HG02571 (cell line): ENCODE data around the gene EPHA6.

Experiments
- ATAC-seq: cut with Tn5 transposase; IDR thresholded peaks from one replicate; pipeline ENCODE4 v1.9.1; 2021; ENCODE audit warnings: mild to moderate bottlenecking, moderate library complexity; ENCODE audit not compliant: unreplicated experiment

The EPHA6 gene

DNA sequence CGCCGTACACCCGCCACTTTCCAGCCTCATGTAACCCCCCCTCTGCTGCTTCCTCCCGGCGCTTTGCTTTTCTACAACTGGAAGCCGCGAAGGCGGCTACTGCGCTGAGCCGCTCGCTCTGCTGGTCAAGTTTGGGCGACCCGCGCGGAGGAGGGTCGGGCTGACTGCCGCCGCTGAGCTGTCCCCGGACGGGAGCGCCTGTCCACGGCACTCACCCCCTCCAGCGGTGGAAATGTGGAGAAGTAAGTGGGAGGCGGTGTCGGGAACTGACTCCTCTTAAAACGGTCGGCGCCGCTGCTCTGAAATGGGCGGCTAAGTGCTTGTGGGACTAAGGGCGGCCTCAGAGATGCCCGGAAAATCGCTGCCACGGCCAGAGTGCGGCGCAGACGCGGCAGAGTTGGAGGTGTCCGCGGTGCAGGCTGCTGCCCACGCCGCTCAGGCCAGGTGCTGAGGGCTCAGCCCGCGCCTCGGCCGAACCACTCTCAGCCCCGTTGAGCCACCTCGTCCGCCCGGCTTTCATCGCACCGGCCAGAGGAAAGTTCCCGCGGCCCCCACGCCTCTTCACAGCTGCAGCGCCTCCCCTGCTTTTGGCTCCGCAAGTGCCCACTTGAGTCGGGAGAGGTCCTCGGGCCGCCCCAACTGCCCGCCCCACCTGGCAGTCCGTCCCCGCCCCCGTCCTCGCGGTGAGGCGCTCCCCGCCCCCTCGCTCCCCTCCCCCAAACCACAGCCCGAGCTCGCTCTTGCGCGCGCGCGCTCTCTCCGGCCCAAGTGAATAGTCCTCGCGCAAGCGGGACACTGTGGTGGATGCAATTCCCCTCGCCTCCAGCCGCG, at the start of gene EPHA6:
Gene EPHA6, plus strand, starts transcription at position 775 of the 831 bp plus-strand sequence.
- ATAC-seq = peak; percentile 18

DNA sequence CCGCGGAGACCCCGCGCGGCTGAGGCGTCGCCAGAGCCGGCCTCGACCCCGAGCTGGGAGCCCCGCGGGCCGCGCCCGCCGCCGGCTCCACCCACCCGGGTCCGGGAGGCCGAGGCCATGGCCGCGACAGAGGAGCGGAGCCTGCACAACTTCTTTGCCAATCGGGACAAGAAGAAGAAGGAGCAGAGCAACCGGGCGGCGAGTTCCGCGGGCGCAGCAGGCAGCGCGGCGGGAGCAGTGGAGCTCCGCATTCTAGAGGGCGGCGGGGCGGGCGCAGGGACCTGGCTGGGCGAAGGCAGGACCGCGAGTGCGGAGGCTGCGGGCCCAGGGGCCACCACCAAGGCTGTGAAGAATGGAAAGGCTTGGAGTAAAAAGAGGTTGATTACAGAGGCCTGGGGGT, 37.6 kb upstream of the EPHA6 start:
- ATAC-seq = no peak

DNA sequence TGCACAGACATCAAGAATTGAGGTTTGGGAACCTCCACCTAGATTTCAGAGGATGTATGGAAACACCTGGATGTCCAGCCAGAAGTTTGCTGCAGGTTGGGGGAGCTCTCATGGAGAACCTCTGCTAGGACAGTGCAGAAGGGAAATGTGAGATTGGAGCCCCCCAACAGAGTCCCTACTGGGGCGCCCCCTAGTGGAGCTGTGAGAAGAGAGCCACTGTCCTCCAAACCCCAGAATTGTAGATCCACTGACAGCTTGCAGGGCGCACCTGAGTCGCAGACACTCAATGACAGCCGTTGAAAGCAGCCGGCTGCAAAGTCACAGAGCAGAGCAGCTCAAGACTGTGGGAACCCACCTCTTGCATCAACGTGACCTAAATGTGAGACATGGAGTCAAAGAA, 34.6 kb upstream of the EPHA6 start:
- no peak for ATAC-seq

DNA sequence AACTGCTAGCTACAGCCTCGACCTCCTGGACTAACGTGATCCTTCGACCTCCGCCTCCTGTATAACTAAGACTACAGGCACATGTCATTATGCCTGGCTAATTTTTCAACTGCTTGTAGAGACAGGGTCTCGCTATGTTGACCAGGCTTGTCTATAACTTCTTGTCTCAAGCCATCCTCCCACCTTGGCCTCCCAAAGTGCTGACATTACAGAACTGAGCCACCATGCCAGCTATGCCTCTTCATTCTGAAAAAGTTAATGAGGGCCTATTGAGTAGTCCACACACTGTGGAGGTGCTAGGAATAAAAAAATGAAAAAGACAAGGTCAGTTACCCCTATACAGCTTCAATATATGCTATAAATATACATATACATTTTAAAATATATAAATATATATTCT, 18.3 kb upstream of the EPHA6 start:
- ATAC-seq = no peak

DNA sequence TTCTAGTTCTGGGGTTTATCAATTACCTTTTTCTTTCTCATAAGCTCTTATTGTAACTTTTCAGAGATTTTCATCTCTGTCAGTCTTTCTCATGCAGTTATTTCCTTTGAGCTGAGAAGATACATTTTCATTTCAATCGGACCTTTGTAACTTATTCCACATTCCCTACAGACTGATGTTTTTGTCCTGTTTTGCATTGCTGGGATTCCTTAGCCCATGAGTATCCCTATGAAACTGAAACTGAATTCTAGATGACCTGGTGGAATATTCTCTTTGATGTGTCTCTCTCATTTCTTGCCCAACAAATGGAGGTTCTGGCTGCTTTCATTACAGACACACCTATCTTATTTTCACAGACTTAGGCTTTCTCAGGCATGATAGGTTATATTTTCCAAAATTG, 10.5 kb upstream of the EPHA6 start:
- no peak for ATAC-seq

DNA sequence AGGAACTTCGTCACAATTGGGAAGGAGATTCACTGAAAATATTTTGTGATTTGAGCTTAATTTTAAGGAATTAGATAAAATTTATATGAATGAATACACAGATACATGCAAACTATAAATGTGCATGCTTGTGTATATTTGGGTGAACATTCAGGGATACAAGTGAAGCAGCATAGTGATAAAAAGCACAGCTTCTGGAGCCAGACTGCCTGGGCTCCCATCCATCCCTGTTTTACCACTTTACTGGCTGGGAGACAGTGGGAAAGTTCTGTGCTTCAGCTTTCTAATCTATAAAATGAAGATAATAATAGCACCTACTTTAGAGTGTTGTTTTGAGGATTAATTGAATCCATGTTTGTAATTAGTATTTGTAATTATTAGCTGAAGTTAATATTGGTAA, 8.1 kb upstream of the EPHA6 start:
- no peak for ATAC-seq

DNA sequence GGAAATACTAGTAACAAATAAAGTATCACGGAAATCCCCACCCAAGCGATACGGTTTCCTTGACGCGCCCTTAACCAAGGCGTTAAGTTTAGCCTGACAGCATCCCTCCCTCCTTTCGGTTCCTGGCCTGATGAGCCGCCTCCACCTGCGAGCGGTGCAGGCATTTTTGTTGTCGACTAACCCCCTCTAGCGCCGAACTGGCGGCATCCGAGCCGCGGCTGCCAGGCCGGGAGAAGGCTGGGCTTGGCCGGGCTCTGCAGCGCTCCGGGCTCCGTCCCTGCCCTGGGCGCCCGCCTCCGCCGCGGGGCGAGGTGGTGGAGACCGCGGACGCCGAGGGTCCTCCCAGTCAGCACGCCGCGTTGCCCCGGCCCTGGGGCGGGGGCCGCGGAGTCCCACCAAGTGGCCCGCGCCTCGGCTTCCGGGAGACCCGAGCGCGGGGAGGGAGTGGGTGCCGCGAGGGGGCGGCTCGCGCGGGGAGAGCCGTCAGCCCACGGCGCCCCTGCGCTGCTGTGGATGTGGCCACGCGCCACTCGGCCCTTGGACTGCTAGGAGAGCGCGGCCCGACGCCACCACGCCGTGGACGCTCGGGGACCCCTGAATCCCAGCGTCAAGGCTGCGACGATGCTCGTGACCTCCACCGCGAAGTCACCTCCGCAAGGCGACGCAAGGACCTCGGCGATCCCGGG, 1.1 kb upstream of the EPHA6 start:
- ATAC-seq = peak; percentile 99

DNA sequence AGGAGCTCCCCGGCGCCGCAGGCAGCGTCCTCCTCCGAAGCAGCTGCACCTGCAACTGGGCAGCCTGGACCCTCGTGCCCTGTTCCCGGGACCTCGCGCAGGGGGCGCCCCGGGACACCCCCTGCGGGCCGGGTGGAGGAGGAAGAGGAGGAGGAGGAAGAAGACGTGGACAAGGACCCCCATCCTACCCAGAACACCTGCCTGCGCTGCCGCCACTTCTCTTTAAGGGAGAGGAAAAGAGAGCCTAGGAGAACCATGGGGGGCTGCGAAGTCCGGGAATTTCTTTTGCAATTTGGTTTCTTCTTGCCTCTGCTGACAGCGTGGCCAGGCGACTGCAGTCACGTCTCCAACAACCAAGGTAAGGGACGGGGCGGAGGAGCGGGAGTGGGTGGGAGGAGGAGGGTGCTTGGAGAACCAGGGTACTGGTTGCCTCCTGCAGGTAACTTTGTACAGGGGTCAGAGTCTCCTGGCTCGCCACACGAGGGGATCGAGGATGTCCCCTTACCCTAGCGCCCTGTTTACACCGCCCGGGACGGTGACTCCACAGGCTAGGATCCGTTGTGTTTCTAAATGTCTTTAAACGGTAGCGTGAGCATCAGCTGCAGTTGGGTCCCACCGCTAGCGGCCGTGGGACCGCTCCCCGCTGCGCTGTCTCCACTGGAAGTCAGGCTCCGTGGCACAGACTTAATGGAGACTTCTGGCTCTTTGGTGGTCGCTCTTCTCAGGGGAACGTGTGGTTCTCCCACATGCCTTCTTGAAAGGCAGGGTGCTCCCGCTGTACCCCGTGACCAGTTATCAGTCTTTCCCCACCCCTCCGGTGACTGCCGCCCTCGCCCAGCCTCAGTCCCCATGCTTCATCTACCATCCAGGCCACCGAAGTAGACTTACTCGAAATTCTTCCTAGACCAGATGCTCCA, 515 bp downstream of the EPHA6 start:
- ATAC-seq = no peak

DNA sequence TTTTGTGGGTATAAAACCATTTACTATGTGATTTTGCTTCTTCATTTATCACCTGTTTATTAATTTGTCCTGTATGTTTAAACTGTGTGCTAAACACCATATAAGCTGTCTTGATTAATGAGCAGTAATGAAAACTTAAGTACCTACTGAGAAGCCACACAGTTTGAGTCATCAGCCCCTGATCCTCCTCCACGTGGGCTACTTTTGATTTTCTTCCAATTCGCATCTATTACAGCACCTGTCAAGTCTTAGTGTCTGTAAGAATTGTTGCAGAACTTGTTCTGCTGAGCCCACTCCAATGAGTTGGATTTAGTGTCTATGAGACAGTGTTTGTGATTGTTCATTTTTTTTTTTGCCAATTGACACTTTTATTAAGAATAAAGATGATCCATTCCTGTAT, 16.8 kb downstream of the EPHA6 start:
- ATAC-seq = no peak

DNA sequence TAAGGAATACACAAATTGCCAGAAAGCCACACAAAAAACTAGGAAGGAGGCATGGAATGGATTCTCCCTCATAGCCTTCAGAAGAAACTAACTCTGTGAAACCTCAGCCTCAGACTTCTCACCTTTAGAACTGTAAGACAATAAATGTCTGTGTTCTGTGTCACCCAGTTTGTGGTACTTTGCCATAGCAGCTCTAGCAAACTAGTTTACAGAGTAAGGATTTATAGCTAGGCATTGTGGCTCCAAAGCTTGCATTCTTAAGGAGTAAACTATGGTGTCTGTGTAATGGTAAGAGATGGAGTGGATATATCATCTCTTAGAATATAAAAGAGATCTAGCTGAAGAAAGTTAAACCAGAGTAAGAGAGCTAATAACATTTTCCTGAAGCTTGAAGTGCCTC, 18.9 kb downstream of the EPHA6 start:
- ATAC-seq = no peak

DNA sequence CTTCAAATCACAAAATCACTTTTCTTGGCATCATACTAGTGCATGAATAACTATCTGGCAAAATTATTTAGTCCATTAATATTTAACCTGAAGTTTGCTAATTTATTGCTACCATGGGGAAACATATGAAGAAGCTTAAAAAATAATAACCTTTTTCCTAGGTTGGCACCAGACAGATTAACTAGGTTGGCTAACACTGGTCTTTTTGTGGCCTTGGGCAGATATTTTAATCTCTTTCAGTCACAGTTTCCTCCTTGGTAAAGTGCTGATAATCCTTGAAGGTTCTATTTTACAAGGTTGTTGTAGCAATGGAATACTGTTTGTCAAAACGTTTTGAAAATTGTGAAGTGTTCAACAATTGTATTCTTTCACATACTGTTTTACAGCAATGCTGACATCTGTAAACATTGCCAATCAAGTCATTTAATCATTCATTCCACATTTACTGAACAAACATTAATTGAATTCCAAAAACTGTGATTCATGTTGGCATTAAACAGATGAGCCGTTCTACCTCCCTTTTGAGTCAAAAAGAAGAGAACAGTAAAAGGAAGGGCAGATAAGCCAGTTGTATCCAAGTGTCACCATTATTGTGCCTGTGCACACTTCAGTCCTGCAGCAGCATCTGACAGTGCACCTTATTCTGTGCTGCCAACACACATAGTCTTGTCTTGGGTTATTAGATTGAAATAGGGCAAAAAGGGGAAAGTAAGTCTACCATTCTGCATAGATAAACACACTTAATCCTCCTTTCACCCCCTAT, 21.9 kb downstream of the EPHA6 start:
- ATAC-seq = no peak

DNA sequence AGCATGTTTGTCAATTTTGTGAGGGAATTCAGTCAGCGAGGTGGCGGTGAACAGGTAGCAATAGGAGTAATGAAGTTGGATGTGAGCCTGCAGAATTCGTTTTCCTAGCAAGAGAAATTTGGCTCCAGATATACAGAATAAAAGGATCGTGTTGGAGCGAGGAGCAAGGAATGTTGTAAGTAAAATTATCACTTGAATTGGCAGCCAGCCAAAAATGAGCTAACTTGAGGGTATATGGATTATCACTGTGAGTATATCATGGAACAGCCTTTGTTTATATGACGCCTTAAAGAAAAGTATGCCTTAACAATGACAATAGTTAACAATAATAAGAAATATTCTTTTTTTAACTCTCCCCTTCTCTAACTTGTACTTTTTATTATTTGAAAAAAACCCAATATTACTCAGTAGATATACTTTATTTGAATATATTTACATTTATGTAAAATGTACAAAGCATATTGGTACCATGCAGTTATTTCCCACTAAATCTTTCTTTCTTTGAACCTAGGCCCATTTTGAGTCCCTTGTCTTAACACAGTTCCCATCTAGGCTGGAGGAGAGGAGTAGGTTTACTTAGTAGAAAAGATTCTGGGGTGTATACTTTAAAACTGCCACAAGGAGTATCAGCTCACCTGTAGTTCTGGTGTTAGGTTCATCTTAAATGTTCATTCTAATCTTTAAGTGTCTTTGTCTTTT, 29.3 kb downstream of the EPHA6 start:
- no peak for ATAC-seq

DNA sequence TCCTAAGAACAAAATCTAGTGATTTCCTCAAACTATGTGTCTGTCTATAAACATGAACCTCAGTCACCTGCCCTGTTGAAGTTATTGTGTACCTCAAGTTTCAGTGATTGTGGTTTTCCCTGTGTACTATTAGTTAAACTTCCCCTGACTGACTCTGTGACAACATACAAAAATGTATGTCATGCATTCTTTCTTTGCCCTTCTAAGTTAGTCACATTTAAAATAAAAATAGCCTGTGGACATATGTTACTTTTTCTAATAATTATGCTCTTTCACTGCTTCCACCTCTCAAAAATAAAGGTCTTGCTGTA, 29.8 kb downstream of the EPHA6 start:
- ATAC-seq = no peak

DNA sequence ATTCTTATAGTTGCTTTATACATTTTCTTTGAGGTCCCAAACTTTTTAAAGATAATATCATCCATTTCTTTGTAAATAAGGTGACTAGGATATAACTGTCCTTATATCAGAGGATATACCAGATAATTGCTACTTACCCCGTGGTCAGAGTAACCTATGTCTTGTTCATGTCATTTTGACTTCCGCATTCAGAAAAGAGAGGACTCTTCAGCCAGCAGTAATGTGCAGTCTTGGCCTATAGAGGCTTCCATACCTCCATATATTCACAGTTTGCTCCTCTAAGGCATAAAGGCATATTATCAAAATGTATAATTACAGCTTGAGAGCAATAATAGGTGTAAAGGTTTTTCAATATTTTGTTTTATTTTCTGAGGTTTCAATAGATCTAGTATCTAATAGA, 38.5 kb downstream of the EPHA6 start:
- no peak for ATAC-seq

DNA sequence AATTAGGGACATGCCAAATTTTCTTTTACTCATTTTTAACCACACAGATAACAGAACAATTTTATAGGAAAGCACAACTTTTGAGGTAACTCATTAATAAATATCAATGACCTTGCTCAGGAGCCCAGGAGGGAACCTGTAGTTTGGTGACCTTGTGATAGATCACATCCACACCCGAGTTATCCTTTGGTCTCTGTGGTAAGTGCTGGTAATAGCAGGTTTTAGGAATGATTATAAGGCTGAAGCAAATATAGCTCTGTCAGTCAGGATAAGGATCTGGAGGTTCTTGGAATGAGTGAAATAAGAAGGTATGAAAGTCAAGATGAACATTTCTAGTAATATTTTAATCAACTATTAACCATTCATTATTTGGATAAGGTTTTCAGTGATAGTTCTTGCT, 46.5 kb downstream of the EPHA6 start:
- ATAC-seq = no peak

DNA sequence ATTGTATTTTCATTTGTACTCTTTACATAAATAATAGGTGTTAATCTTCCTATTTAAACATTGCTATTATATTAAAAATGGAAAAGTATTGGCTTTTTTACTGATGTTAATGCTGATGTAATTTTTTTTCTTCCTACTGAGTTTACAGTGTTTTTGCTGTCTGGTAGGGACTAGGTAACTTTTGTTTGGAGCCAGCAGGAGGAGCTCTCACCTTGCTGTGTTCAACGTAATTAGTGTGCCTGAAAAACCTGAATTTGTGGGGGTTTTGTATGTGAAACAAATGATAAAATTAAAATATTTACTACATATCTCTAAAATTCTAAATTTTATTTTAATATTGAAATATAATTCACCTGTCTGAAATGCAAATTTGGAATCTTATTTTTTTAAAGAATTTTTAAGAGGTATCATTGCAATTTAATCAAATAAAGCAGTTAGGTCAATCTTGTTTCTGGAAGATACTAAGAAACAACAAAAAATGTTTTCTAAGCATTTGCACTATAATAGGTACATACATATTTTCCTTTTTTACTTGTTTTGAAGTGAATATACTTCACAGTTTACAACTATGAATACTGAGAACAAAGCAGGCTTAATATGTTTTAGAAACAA, 48.8 kb downstream of the EPHA6 start:
- no peak for ATAC-seq

DNA sequence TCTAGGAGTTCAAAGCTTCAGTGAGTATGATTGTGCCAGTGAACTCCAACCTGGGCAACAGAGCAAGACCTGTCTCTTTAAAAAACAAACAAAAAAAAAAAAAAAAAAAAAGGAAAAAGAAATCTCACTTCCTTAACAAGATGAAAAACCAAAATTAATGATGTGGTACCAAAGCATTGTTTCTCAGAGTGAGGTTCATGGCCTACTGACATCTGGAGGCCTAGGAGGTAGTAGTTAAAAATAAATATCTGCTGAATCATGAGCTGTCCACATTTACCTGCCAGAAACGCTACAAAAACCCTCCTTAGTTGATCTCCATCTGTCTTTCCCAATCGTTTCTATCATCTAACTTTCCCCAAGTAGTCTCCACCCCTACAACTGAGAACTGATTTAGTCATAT, 51.2 kb downstream of the EPHA6 start:
- no peak for ATAC-seq

DNA sequence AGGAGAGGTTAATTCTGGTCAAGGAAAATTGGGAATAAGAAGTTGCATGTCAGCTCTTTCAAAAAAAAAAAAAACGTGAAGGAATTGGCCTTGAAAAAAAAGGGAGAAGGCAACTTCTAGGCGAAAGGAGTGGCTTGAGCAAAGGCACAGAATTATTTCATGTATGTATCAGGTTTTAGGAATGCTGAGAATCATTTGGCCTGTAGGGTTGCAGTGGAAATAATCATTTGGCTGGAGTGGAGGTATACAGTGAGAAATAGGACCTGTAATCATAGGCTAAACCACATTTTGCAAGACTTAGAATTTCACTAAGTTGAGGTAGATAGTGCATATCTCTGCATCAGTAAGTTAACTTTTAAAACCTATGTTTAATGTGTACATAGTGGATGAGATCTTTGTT, 54.9 kb downstream of the EPHA6 start:
- ATAC-seq = no peak

DNA sequence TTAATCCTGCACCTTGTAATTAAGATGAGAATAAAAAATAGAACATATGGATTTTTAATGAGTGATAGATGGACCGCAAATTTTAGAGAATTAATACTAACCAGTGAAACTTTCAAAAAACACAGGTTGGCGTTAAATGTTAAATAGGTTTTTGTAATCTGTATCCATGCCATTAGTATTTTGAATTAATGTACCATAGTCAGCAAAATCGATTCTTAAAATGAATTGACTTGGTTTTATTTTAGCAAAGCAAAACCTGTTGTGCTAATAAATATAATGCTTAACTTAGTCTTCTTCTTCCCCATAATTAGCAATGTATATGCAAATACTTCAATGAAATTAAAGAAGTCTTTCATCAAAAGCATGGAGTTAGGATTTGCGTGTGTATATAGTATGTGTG, 63.1 kb downstream of the EPHA6 start:
- no peak for ATAC-seq

DNA sequence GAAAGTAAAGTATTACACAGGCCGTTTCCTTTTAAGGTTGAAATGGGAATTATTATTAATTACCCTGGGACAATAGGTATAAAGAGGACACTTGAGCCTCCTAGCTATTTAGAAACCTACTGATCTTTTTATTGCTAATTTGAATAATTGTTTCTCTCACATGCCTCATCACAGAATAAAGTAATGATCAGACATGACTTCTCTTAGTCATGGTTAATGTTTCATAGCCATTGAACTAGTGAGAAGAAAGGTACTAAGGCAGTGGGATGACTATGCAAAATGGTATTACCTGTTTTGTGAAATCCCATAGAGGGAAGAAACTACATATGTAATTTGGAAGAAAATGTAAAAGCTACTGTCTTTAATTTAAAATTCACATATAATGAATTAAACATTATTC, 85.6 kb downstream of the EPHA6 start:
- ATAC-seq = no peak
